Medulla oblongata (tissue), 1 donor: ENCODE results near the gene ZEB2.
"Not testable (repeated sequence)": the region's sequence is repeated elsewhere in the genome, so short reads cannot be mapped to it uniquely, and the experiment has no call there.

ENCODE experiments used
- DNase-seq: peaks from one replicate; pipeline ENCODE4 v3.0.0-alpha.2; 2015; ENCODE audit errors: extremely low spot score

ZEB2 gene

GRCh38 chr2:144385381-144385780, 134.5 kb downstream of the ZEB2 start:
- DNase-seq, result no peak

GRCh38 chr2:144383571-144384100, 136.3 kb downstream of the ZEB2 start:
- DNase-seq, result no peak

GRCh38 chr2:144382849-144383248, 137.1 kb downstream of the ZEB2 start:
- no peak for DNase-seq

GRCh38 chr2:144381716-144382115, 138.2 kb downstream of the ZEB2 start:
- no peak for DNase-seq

- DNase-seq, result peak; percentile 50
Measured at GRCh38 chr2:144379851-144380311, 140.0 kb downstream of the ZEB2 start.

GRCh38 chr2:144378551-144378950, 141.4 kb downstream of the ZEB2 start:
- DNase-seq, result no peak

- no peak for DNase-seq
Measured at GRCh38 chr2:144377914-144378313, 142.0 kb downstream of the ZEB2 start.

GRCh38 chr2:144376926-144377325, 143.0 kb downstream of the ZEB2 start:
- DNase-seq, result no peak

- no peak for DNase-seq
Measured at GRCh38 chr2:144376460-144376859, 143.5 kb downstream of the ZEB2 start.

- DNase-seq, result no peak
Measured at GRCh38 chr2:144374163-144374661, 145.7 kb downstream of the ZEB2 start.

GRCh38 chr2:144372410-144373080, 147.4 kb downstream of the ZEB2 start:
- DNase-seq, result peak; percentile 72

- DNase-seq, result no peak
Measured at GRCh38 chr2:144370937-144371584, 148.9 kb downstream of the ZEB2 start.

- DNase-seq, result no peak
Measured at GRCh38 chr2:144369416-144369815, 150.5 kb downstream of the ZEB2 start.

GRCh38 chr2:144366825-144367429, 153.0 kb downstream of the ZEB2 start:
- DNase-seq, result no peak

- DNase-seq, result no peak
Measured at GRCh38 chr2:144364944-144365738, 154.8 kb downstream of the ZEB2 start.

- DNase-seq, result not testable (repeated sequence)
Measured at GRCh38 chr2:144364247-144364646, 155.7 kb downstream of the ZEB2 start.

- no peak for DNase-seq
Measured at GRCh38 chr2:144362401-144362800, 157.5 kb downstream of the ZEB2 start.

GRCh38 chr2:144361742-144362141, 158.2 kb downstream of the ZEB2 start:
- no peak for DNase-seq

- DNase-seq, result no peak
Measured at GRCh38 chr2:144359684-144360083, 160.2 kb downstream of the ZEB2 start.

GRCh38 chr2:144358979-144359541, 160.9 kb downstream of the ZEB2 start:
- DNase-seq, result peak; percentile 44

GRCh38 chr2:144358374-144358964, 161.4 kb downstream of the ZEB2 start:
- no peak for DNase-seq
